ENCODE data around the gene AFF2.

DNA sequence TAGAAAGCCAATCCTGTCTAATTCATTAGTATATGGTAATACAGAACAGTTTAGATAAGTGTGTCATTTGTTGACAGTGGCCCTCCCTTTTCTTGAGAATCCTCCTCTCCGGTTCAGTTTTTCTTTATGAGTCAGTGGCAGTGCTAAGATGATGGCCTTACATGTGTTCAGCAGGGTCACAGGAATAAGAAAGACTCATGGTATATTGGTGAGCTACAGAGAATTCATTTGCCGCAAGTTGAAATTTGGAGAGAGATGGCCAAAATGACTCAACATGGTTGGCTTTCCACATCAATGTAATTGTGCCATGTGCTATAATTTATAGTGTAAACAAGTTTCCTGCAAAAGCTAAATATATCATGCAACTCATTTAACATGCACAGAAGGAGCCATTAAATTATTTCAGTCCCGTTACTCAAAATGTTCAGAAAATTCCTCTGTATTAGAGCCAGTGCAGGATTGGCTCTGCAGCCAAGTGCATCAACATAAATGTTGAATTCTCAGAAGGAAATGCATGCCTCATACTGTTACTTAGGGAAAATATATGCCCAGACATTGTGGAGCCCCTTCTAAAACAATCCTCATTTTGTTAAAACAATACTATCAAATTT is 374.3 kb downstream of the AFF2 start:
- TF ChIP-seq EZH2 (IDR thresholded peaks at IDR 0.05; ENCODE audit: insufficient read depth, poor library complexity, severe bottlenecking) (no peak), EZH2phosphoT487 (IDR thresholded peaks at IDR 0.05; ENCODE audit: insufficient read depth, low read depth) (no peak)
